Activated CD4-positive, alpha-beta T cell treated with anti-CD3 and anti-CD28 coated beads, Interleukin-2, Interleukin-4, amounts not matched to agents 100 ng/mL and 50 ng/mL, durations not matched to agents 16 hours and 8 hours (primary cell): ENCODE results near the gene DYSF.

Experiments
- DNase-seq: peaks from one replicate; pipeline ENCODE4 v3.0.0-alpha.2; 2020; ENCODE audit warnings: low spot score

DYSF gene

GRCh38 chr2:71727562-71727961, 274.2 kb downstream of the DYSF start:
- no peak for DNase-seq

- no peak for DNase-seq
These were observed 274.7 kb downstream of the DYSF start for GRCh38 chr2:71728036-71728435.

GRCh38 chr2:71730785-71731383, 277.5 kb downstream of the DYSF start:
- DNase-seq = no peak

GRCh38 chr2:71734620-71735019, 281.3 kb downstream of the DYSF start:
- DNase-seq = no peak

- no peak for DNase-seq
These were observed 282.3 kb downstream of the DYSF start for GRCh38 chr2:71735676-71736075.
